HG02610 (cell line): ENCODE results near the gene BCHE.

Source experiments
- ATAC-seq: cut with Tn5 transposase; IDR thresholded peaks from one replicate; pipeline ENCODE4 v1.9.1; 2021; ENCODE audit warnings: mild to moderate bottlenecking, moderate library complexity; ENCODE audit not compliant: unreplicated experiment

BCHE gene

GRCh38 chr3:165754219-165755007 lies 82.8 kb downstream of the BCHE start:
- ATAC-seq = no peak

- ATAC-seq = no peak
Observed at GRCh38 chr3:165753560-165753959, 83.7 kb downstream of the BCHE start.

GRCh38 chr3:165751637-165752036 lies 85.6 kb downstream of the BCHE start:
- no peak for ATAC-seq

- no peak for ATAC-seq
Observed at GRCh38 chr3:165749821-165750220, 87.4 kb downstream of the BCHE start.

GRCh38 chr3:165749241-165749640 lies 88.0 kb downstream of the BCHE start:
- ATAC-seq = no peak

- no peak for ATAC-seq
Observed at GRCh38 chr3:165748094-165748493, 89.1 kb downstream of the BCHE start.

- no peak for ATAC-seq
Observed at GRCh38 chr3:165746874-165747273, 90.3 kb downstream of the BCHE start.

GRCh38 chr3:165744025-165744424 lies 93.2 kb downstream of the BCHE start:
- no peak for ATAC-seq

GRCh38 chr3:165742351-165742750 lies 94.9 kb downstream of the BCHE start:
- ATAC-seq = no peak

- ATAC-seq = no peak
Observed at GRCh38 chr3:165729756-165730155, 107.5 kb downstream of the BCHE start.

- no peak for ATAC-seq
Observed at GRCh38 chr3:165728924-165729323, 108.3 kb downstream of the BCHE start.

GRCh38 chr3:165725296-165725695 lies 111.9 kb downstream of the BCHE start:
- ATAC-seq = no peak
